RWPE1 (cell line): ENCODE results near the gene CHST14.

Source experiments
- CTCF ChIA-PET: fragments of 350-600 bp; sonication (Branson Sonifier 250); formaldehyde crosslinking; extraction: SDS; loops from one replicate; lab custom pipeline; 2021; lab: Yijun Ruan, JAX
- POLR2A ChIA-PET: fragments of 400-600 bp; formaldehyde crosslinking; extraction: SDS; loops from one replicate; lab custom pipeline; 2020; ENCODE audit warnings: antibody characterized with exemption; ENCODE audit not compliant: low non-redundant PET; lab: Yijun Ruan, JAX
- DNase-seq: peaks from one replicate; pipeline ENCODE4 v3.0.0; 2012; ENCODE audit warnings: low spot score
- H3K27ac ChIP-seq: fragments of 450-650 bp; 2 replicates; pipeline ENCODE4 v1.5.1; 2017
- CTCF ChIP-seq: fragments of 450-650 bp; conservative IDR thresholded peaks from 2 replicates; pipeline ENCODE4 v1.5.1; 2017; ENCODE audit warnings: low read depth, mild to moderate bottlenecking

CHST14 gene

DNA sequence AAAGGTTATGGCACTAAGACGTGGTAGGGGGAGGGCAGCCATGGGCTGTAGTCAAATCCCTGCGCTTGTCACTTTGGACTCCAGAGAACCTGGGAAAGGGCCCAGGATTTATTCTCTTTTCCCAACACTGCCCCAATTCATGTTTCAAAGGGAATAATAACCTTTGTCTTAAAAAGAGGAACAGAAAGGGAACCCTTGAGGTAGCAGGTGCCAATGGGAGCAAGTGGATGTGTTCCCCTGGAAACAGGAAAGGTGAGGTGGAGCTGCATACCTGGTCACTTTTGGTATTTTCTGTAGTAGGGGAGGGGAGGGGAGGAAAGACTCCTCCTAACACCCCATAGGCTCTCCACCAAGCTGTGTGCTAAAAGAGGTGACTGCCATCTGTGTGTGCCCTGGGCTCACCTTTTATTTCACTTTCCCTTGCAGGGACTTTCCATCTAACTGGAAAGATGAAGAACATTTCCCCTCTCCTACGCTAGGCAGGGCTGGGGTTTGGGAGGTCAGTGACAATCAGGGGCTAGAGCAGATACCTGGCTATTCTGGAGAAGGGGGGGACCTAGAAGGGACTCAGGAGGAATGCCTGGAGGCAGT is 6.1 kb upstream of the CHST14 start:
- no peak for TF ChIP-seq CTCF
- DNase-seq, result no peak
- peak overlapping the region; percentile 4; the same call in 1 of the 2 replicates for H3K27ac ChIP-seq
- CTCF ChIA-PET, result interaction anchor here (0.6 kb wide), 1 partner anchor 50 kb away, joined by 5 read pairs; no protein-coding TSS in a partner anchor
- POLR2A ChIA-PET, result no interaction called here

DNA sequence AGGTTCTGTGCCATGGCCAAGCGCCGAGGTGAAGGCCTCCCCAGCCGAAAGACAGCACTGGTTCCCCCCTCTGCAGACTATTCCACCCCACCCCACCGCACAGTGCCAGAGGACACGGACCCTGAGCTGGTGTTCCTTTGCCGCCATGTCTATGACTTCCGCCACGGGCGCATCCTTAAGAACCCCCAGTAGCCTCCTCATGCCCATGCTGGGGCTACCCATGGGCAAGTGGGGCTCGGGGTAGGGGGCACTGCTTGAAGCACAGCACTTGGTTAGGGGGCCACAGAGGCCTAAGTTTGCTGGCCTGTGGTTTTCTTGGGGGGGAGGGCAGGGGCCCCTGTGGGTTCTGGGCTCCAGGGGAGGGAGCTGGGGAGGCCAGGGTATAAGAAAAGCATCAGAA is 4.8 kb upstream of the CHST14 start:
- POLR2A ChIA-PET, result no interaction called here
- no peak for DNase-seq
- H3K27ac ChIP-seq, result peak overlapping the region; percentile 39
- CTCF ChIA-PET, result no interaction called here
- TF ChIP-seq CTCF, result no peak

DNA sequence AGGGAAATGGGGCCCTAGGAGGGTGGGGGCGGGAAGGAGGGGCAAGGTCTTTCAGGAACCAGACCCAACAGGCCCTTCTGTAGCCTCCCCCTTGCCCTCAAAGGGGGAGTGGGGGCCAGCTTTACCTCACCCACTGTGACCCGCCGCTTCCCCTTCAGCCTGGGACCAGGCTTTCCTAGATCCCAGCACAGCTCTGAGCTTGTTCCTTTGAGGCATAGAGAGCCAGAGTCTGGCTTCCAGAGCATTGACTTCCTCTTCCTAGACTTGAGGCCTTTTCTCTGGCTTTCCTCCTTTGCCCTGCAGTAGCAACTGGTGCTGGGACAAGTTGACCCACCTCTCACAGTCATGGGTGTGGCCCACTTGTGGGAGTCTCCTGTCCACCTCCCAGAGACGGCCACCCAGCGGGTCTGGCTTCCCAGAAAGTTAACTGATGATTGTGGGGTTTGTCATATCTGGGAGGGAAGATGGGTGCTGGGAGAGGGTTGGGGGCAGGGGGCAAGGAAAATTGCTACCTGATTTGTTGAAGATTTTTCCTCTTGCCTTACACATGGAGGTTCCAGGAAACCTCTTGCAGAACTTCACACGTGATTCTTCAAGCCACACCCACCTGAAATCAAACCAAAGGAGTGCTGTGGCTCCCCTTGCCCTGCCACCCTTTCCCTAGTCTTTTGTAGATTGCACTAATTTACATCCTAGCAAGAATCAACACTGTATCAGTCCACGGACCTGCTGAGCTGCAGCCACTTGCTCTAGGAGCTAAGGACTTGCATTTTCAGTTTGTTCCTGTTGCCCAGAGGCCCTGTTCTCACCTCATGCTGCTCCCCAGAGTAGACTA is 4.1 kb upstream of the CHST14 start:
- peak overlapping the region; percentile 39 for H3K27ac ChIP-seq
- CTCF ChIA-PET, result interaction anchor here (0.6 to 0.9 kb wide), 2 partner anchors 11 to 188 kb away, joined by 3 read pairs; no protein-coding TSS in a partner anchor
- POLR2A ChIA-PET, result no interaction called here
- DNase-seq, result no peak
- no peak for TF ChIP-seq CTCF

GRCh38 chr15:40467261-40467615 is 3.5 kb upstream of the CHST14 start:
- peak overlapping the region; percentile 39 for H3K27ac ChIP-seq
- no peak for DNase-seq
- POLR2A ChIA-PET, result no interaction called here
- CTCF ChIA-PET, result interaction anchor here (0.6 to 0.9 kb wide), 2 partner anchors 10 to 188 kb away, joined by 3 read pairs; no protein-coding TSS in a partner anchor
- no peak for TF ChIP-seq CTCF

DNA sequence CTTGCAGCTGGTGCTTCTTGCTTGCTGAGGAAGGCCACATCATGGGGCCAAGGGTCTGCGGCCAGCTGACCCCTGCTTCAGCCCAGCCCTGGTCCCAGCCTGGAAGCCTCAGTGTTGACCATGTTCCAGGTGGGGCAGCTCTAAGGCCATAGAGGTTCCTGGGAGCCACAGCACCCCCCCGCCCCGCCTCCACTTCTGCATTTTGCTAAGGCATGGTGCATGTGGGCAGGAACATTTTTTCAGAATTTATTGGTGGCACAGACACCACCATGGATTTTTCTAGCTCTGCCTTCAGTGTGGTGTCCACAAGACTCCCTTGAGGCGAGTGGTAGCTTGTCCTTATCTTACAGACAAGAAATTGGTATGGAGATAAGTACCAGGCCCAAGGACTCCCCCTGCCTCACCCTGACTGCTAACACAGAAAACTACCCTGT is 1.9 kb upstream of the CHST14 start:
- POLR2A ChIA-PET, result no interaction called here
- CTCF ChIA-PET, result interaction anchor here (0.5 to 1.0 kb wide), 2 partner anchors 9 to 524 kb away, joined by 3 to 4 read pairs; no protein-coding TSS in a partner anchor
- no peak for TF ChIP-seq CTCF
- no peak for DNase-seq
- H3K27ac ChIP-seq, result peak overlapping the region; percentile 79

DNA sequence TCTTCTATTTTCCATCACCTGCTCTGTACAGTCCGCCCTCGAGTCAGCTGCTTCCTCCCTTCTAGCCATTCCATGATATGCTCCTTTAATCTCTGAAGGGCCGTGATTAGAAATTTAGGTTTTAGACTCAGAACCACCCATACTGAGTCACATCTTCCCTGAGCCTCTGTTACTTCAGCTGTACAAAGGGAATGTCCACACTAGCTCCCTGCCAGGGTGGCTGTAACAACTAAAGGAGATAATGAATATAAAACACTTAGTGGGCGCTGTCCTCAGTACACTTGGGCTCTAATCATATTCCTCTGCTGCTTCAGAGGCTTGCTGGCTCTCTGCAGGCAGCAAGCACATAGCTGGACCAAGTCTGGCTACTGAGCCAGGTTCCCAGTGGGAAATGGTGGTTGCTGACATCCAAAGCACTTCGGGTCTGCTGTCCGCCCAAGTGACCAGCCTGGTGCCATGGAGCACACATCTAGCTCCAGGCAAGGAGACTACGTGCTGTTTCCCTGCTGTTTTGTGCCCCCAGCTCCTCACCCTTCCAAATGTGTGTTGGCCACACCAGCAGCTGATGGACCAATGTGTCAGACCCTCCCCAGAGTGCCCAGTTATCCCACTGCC is 901 bp upstream of the CHST14 start:
- H3K27ac ChIP-seq, result peak overlapping the region; percentile 79
- no peak for DNase-seq

More for the DNA sequence above, 901 bp upstream of the CHST14 start:
- TF ChIP-seq CTCF, result no peak
- ChIA-PET POLR2A (interaction anchor here (0.5 to 0.8 kb wide), 3 partner anchors 15 to 42 kb away, joined by 6 to 7 read pairs (median 6); no protein-coding TSS in a partner anchor), CTCF (interaction anchor here (0.7 to 0.8 kb wide), 2 partner anchors 15 to 29 kb away, joined by 4 read pairs; no protein-coding TSS in a partner anchor)
